Measurements from ENCODE around the gene UBE3A.
A peak's percentile ranks its signal among the peaks of the same experiment; 100 is the strongest.

Gene UBE3A

GRCh38 chr15:25436707-25437106, 2.1 kb downstream of the UBE3A start:
- H3K36me3 ChIP-seq (replicated peaks in 1 of 2; ENCODE audit: control insufficient read depth in 2 of 2, insufficient read depth in 2 of 2, low read length in 2 of 2): peaks cover 0 to 18% of the 10 kb centered on the region in 2 donors
- H2AFZ ChIP-seq (ENCODE audit: low read length): no peak overlapping the region
- no peak for DNase-seq (ENCODE audit: low spot score)
- peaks cover 0 to 14% of the 10 kb centered on the region in 2 donors for H3K9me3 ChIP-seq (replicated peaks in 1 of 2; ENCODE audit: control insufficient read depth in 2 of 2, insufficient read depth in 1 of 2, low read depth in 1 of 2, low read length in 2 of 2)
- no peak overlapping the region for H2BK120ac ChIP-seq (ENCODE audit: low read depth, low read length)
- peaks cover 0 to 6% of the 10 kb centered on the region in 2 donors for H3K4me1 ChIP-seq (ENCODE audit: control insufficient read depth in 2 of 2, insufficient read depth in 1 of 2, low read depth in 1 of 2, low read length in 2 of 2)
- no peak overlapping the region for H3K27ac ChIP-seq (replicated peaks; ENCODE audit: low read length)
- no peak overlapping the region for H3K4ac ChIP-seq (ENCODE audit: low read length)
- H2BK5ac ChIP-seq (ENCODE audit: low read length): no peak overlapping the region
- H3K23ac ChIP-seq (ENCODE audit: low read depth, low read length, poor library complexity): no peak overlapping the region
- H3K27me3 ChIP-seq (ENCODE audit: control insufficient read depth in 3 of 3, insufficient read depth in 3 of 3, low read depth in 1 of 3, low read length in 3 of 3): no peaks in the 10 kb centered on the region
- no peak overlapping the region for H4K8ac ChIP-seq (ENCODE audit: low read depth, low read length)
- H3K79me1 ChIP-seq (ENCODE audit: low read depth, low read length): peaks cover 2% of the 10 kb centered on the region
- peak overlapping the region; percentile 18 for H3K4me2 ChIP-seq (ENCODE audit: insufficient read depth, low read length, poor library complexity, severe bottlenecking)
- H4K91ac ChIP-seq (ENCODE audit: low read depth, low read length, poor library complexity): no peak overlapping the region
- no peak overlapping the region for H2BK15ac ChIP-seq (ENCODE audit: low read length)
- peak overlapping the region in 1 of 2 donors; percentile 82 for H3K4me3 ChIP-seq (ENCODE audit: low read length in 2 of 2)
- H2AK5ac ChIP-seq (ENCODE audit: low read depth, low read length): no peak overlapping the region
- H3K14ac ChIP-seq (ENCODE audit: low read length): no peak overlapping the region
- H3K18ac ChIP-seq (ENCODE audit: low read length): no peak overlapping the region
- H2BK12ac ChIP-seq (ENCODE audit: low read length): no peak overlapping the region
- no peak overlapping the region for H3K9ac ChIP-seq (ENCODE audit: low read depth, low read length, poor library complexity)

GRCh38 chr15:25435474-25436243, 3.2 kb downstream of the UBE3A start:
- no peak overlapping the region for H3K14ac ChIP-seq (ENCODE audit: low read length)
- peaks cover 0 to 23% of the 10 kb centered on the region in 2 donors for H3K36me3 ChIP-seq (replicated peaks in 1 of 2; ENCODE audit: control insufficient read depth in 2 of 2, insufficient read depth in 2 of 2, low read length in 2 of 2)
- no peak overlapping the region for H2BK12ac ChIP-seq (ENCODE audit: low read length)
- no CpG with 5 or more reads among the region's 5 CpGs for WGBS, 2 donors (ENCODE audit: extremely low coverage in 2 of 2, insufficient read length in 2 of 2, insufficient replicate concordance in 1 of 2)
- H3K4me1 ChIP-seq (ENCODE audit: control insufficient read depth in 2 of 2, insufficient read depth in 1 of 2, low read depth in 1 of 2, low read length in 2 of 2): peaks cover 0 to 6% of the 10 kb centered on the region in 2 donors
- no peak overlapping the region for H3K18ac ChIP-seq (ENCODE audit: low read length)
- no peak overlapping the region for H3K23ac ChIP-seq (ENCODE audit: low read depth, low read length, poor library complexity)
- no peak overlapping the region for H4K8ac ChIP-seq (ENCODE audit: low read depth, low read length)
- no peak overlapping the region for H3K9ac ChIP-seq (ENCODE audit: low read depth, low read length, poor library complexity)
- H3K79me1 ChIP-seq (ENCODE audit: low read depth, low read length): peaks cover 2% of the 10 kb centered on the region
- no peak overlapping the region for H2AK5ac ChIP-seq (ENCODE audit: low read depth, low read length)
- H3K4ac ChIP-seq (ENCODE audit: low read length): no peak overlapping the region
- H3K4me2 ChIP-seq (ENCODE audit: insufficient read depth, low read length, poor library complexity, severe bottlenecking): no peak overlapping the region
- no peaks in the 10 kb centered on the region for H3K27me3 ChIP-seq (ENCODE audit: control insufficient read depth in 3 of 3, insufficient read depth in 3 of 3, low read depth in 1 of 3, low read length in 3 of 3)
- H2BK120ac ChIP-seq (ENCODE audit: low read depth, low read length): no peak overlapping the region
- no peak for DNase-seq (ENCODE audit: low spot score)
- H2BK5ac ChIP-seq (ENCODE audit: low read length): no peak overlapping the region
- peaks cover 0 to 14% of the 10 kb centered on the region in 2 donors for H3K9me3 ChIP-seq (replicated peaks in 1 of 2; ENCODE audit: control insufficient read depth in 2 of 2, insufficient read depth in 1 of 2, low read depth in 1 of 2, low read length in 2 of 2)
- no peak overlapping the region for H3K27ac ChIP-seq (replicated peaks; ENCODE audit: low read length)
- no peak overlapping the region for H4K91ac ChIP-seq (ENCODE audit: low read depth, low read length, poor library complexity)
- H2AFZ ChIP-seq (ENCODE audit: low read length): no peak overlapping the region
- no peak overlapping the region for H3K4me3 ChIP-seq (ENCODE audit: low read length in 2 of 2)
- H2BK15ac ChIP-seq (ENCODE audit: low read length): no peak overlapping the region

DNA sequence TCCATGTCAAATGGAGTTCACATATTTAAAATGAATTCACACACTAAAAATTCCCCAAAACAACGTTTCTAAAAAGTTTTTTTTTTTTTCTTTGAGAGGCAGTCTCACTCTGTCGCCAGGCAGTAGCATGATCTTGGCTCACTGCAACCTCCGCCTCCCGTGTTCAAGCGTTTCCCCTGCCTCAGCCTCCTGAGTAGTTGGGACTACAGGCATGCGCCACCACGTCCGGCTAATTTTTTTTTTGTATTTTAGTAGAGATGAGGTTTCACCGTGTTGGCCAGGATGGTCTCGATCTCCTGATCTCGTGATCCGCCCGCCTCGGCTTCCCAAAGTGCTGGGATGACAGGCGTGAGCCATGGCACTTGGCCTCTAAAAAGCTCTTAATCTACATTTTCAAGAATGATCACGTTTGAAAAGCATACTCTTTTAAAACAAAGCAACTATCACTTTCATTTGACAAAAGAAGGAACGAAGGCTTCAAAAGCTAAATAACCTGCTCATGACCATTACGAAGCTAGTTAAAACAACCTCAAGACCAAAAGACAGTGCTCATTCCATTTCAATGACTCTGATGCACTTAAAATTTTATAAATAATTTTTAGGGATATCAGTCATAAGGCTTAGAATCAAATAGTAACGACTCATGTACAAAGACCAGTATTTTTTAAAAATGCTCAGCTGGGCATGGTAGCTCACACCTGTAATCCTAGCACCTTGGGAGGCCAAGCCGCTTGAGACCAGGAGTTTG, 5.5 kb downstream of the UBE3A start:
- Histone ChIP-seq H3K18ac (ENCODE audit: low read length) (no peak overlapping the region), H3K14ac (ENCODE audit: low read length) (no peak overlapping the region), H2AK5ac (ENCODE audit: low read depth, low read length) (no peak overlapping the region), H3K79me1 (ENCODE audit: low read depth, low read length) (no peaks in the 10 kb centered on the region), H2BK12ac (ENCODE audit: low read length) (no peak overlapping the region), H4K91ac (ENCODE audit: low read depth, low read length, poor library complexity) (no peak overlapping the region), H3K4ac (ENCODE audit: low read length) (no peak overlapping the region), H3K9ac (ENCODE audit: low read depth, low read length, poor library complexity) (no peak overlapping the region), H2AFZ (ENCODE audit: low read length) (no peak overlapping the region), H2BK5ac (ENCODE audit: low read length) (no peak overlapping the region), H2BK120ac (ENCODE audit: low read depth, low read length) (no peak overlapping the region), H3K27me3 (ENCODE audit: control insufficient read depth in 3 of 3, insufficient read depth in 3 of 3, low read depth in 1 of 3, low read length in 3 of 3) (no peaks in the 10 kb centered on the region), H3K36me3 (replicated peaks in 1 of 2; ENCODE audit: control insufficient read depth in 2 of 2, insufficient read depth in 2 of 2, low read length in 2 of 2) (peaks cover 0 to 41% of the 10 kb centered on the region in 2 donors), H3K4me1 (ENCODE audit: control insufficient read depth in 2 of 2, insufficient read depth in 1 of 2, low read depth in 1 of 2, low read length in 2 of 2) (peaks cover 0 to 6% of the 10 kb centered on the region in 2 donors), H3K9me3 (replicated peaks in 1 of 2; ENCODE audit: control insufficient read depth in 2 of 2, insufficient read depth in 1 of 2, low read depth in 1 of 2, low read length in 2 of 2) (peaks cover 0 to 25% of the 10 kb centered on the region in 2 donors), H2BK15ac (ENCODE audit: low read length) (no peak overlapping the region), H3K23ac (ENCODE audit: low read depth, low read length, poor library complexity) (no peak overlapping the region), H3K4me2 (ENCODE audit: insufficient read depth, low read length, poor library complexity, severe bottlenecking) (no peak overlapping the region), H4K8ac (ENCODE audit: low read depth, low read length) (no peak overlapping the region), H3K4me3 (ENCODE audit: low read length in 2 of 2) (no peak overlapping the region), H3K27ac (replicated peaks; ENCODE audit: low read length) (no peak overlapping the region)
- WGBS, 2 donors (ENCODE audit: extremely low coverage in 2 of 2, insufficient read length in 2 of 2, insufficient replicate concordance in 1 of 2): no CpG with 5 or more reads among the region's 20 CpGs
- DNase-seq (ENCODE audit: low spot score): no peak

DNA sequence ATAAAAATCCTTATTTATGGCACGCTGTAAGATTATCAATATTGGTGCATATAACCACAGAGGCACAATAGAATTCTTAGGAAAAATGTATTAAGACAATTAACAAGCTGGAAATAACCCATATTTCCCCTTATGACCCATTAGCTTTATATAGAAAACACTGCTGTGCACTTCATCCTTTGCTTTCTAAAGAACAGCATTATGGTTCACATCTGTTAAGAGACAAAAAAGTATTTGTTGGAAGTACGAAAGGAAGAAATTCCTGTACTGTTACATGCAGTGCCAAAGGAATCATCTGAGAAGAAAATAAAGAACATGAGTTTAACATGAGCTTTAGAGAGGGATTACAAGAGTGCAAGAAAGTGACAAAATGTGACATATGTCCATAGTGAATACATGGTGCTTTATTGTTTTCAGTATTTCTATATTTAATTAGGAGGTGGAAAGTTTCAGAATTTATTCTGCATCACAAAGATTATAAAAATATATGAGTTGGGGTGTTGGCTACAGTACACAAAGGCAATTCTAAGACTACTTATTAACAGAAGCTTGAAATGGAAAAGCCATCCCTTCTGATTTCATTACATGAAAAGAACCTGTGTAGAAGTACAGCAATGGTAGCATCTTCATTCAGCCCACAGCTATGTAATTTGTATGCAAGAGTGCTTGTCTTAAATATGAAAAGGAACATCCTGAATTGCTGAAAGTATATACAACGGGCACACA, 6.8 kb downstream of the UBE3A start:
- Histone ChIP-seq H3K27me3 (ENCODE audit: control insufficient read depth in 3 of 3, insufficient read depth in 3 of 3, low read depth in 1 of 3, low read length in 3 of 3) (no peaks in the 10 kb centered on the region), H3K9ac (ENCODE audit: low read depth, low read length, poor library complexity) (no peak overlapping the region), H3K36me3 (replicated peaks in 1 of 2; ENCODE audit: control insufficient read depth in 2 of 2, insufficient read depth in 2 of 2, low read length in 2 of 2) (peaks cover 0 to 43% of the 10 kb centered on the region in 2 donors), H2AFZ (ENCODE audit: low read length) (no peak overlapping the region), H2BK120ac (ENCODE audit: low read depth, low read length) (no peak overlapping the region), H4K8ac (ENCODE audit: low read depth, low read length) (no peak overlapping the region), H3K14ac (ENCODE audit: low read length) (no peak overlapping the region), H3K4ac (ENCODE audit: low read length) (no peak overlapping the region), H4K91ac (ENCODE audit: low read depth, low read length, poor library complexity) (no peak overlapping the region), H3K4me2 (ENCODE audit: insufficient read depth, low read length, poor library complexity, severe bottlenecking) (no peak overlapping the region), H3K9me3 (replicated peaks in 1 of 2; ENCODE audit: control insufficient read depth in 2 of 2, insufficient read depth in 1 of 2, low read depth in 1 of 2, low read length in 2 of 2) (peaks cover 0 to 33% of the 10 kb centered on the region in 2 donors), H2BK12ac (ENCODE audit: low read length) (no peak overlapping the region), H3K4me1 (ENCODE audit: control insufficient read depth in 2 of 2, insufficient read depth in 1 of 2, low read depth in 1 of 2, low read length in 2 of 2) (peaks cover 0 to 6% of the 10 kb centered on the region in 2 donors), H2BK15ac (ENCODE audit: low read length) (no peak overlapping the region), H3K18ac (ENCODE audit: low read length) (no peak overlapping the region), H2BK5ac (ENCODE audit: low read length) (no peak overlapping the region), H3K23ac (ENCODE audit: low read depth, low read length, poor library complexity) (no peak overlapping the region), H3K27ac (replicated peaks; ENCODE audit: low read length) (no peak overlapping the region), H2AK5ac (ENCODE audit: low read depth, low read length) (no peak overlapping the region), H3K79me1 (ENCODE audit: low read depth, low read length) (no peaks in the 10 kb centered on the region), H3K4me3 (ENCODE audit: low read length in 2 of 2) (no peak overlapping the region)
- no peak for DNase-seq (ENCODE audit: low spot score)
- no CpG with 5 or more reads among the region's 3 CpGs for WGBS, 2 donors (ENCODE audit: extremely low coverage in 2 of 2, insufficient read length in 2 of 2, insufficient replicate concordance in 1 of 2)

Data from neuronal stem cell (in vitro differentiated cells).